ENCODE data around the gene AUTS2.

Gene AUTS2

DNA sequence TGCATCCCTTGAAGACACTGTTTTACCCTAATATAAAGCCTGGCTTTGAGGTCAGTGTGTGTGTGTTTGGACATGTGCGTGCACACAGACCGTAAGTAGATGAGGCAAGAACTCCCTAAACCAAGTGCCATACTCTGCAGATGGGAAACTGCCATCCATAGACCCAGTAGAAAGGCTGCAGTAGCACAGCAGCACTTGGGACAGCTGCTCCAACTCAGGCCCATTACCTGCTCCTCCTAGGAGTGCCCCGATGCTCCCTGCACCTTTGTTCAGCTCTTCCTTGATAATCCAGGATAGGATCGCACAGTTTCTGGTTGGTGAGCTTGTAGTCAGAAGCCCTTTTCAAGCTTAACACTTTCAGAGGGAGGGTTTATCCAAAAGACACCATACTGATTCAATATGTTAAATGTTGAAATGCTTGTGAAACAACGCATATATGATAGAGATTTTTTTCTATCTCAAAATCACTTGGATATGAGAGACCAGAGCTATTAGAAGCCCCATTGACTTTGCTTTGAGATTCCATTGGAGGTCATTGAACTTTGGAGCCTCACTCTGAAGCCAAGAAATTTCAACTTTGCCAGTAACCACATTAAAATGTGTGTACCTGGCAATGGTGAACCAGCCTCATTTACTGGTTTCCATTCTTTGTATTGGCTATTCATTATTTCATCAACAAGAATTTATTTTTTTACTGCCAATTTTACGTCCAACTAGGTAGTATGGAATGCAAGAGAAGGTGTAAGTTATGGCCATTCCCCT lies 776.7 kb downstream of the AUTS2 start:
- no peak for DNase-seq (ENCODE audit: low read depth, low spot score)

DNA sequence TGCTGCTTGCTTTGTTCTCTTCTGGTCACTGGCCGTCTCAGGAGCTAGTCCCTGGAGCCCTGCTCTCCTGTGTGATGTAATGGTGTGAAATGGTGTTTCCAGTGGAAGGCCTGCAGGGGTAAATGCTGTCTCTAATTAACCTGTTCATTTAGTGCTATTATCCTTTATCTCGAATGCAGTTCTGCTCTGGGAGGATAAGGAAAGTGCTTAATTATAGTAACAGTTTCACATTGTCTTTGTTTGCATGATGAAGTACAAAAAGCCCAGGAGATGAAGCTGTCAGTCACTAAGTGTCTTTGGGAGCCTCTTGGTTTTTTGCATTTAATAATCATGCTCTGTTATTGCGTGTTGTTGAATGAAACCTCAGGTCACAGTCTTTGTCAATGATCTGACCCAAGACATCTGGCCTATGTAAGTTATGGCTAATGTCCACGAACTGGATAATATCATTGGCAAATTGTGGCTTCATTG lies 778.3 kb downstream of the AUTS2 start:
- no peak for DNase-seq (ENCODE audit: low read depth, low spot score)

DNA sequence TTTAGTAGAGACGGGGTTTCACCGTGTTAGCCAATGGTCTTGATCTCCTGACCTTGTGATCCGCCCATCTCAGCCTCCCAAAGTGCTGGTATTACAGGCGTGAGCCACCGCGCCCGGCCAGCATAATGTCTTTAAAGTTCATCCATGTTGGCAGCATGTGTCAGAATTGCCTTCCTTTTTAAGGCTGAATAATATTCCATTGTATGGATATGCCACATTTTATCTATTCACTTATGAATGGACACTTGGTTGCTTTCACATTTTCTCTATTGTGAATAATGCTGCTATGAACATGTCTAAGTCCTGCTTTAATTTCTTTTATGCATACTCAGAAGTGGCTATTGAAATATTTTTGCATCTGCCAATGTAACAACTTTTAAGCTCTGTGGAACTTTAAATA lies 779.7 kb downstream of the AUTS2 start:
- DNase-seq (ENCODE audit: low read depth, low spot score): no peak

DNA sequence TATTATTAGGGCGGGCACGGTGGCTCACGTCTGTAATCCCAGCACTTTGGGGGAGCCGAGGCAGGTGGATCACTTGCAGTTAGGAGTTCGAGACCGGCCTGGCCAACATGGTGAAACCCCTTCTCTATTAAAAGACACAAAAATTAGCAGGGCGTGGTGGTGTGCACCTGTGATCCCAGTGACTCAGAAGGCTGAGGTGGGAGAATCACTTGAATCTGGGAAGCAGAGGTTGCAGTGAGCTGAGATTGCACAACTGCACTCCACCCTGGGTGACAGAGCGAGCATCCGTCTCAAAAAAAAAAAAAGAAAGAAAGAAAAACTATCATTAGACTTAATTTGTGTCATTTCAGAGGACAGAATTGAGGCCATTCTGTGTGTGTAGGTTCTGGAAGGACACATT lies 780.9 kb downstream of the AUTS2 start:
- no peak for DNase-seq (ENCODE audit: low read depth, low spot score)

DNA sequence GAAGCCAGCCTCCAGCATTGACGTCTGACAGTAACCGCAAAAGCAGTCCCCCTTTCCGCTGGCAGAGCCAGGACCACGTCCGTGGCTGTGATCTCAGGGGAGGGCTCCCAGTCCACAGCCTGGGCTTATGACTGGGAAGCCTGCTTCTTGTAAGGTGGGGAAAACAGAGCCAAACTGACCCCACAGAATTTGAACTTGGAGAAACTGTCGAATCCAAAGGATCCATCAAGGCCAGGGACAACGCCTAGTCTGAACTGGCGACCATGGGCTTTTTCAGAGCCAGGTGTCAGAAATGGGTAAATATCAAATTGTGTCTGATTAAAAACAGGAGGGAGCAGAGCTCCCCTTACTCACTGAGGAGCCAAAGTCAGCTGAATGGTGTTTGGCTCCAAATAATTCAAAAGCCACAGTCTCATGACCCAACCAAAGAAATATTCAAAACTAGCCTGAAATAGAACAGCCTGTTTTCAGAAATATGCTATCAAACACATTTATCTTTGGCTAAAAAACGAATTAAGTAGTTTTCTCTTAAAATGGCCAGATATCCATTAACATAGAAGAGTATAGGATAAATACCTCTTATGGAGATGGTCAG lies 782.2 kb downstream of the AUTS2 start:
- no peak for DNase-seq (ENCODE audit: low read depth, low spot score)

DNA sequence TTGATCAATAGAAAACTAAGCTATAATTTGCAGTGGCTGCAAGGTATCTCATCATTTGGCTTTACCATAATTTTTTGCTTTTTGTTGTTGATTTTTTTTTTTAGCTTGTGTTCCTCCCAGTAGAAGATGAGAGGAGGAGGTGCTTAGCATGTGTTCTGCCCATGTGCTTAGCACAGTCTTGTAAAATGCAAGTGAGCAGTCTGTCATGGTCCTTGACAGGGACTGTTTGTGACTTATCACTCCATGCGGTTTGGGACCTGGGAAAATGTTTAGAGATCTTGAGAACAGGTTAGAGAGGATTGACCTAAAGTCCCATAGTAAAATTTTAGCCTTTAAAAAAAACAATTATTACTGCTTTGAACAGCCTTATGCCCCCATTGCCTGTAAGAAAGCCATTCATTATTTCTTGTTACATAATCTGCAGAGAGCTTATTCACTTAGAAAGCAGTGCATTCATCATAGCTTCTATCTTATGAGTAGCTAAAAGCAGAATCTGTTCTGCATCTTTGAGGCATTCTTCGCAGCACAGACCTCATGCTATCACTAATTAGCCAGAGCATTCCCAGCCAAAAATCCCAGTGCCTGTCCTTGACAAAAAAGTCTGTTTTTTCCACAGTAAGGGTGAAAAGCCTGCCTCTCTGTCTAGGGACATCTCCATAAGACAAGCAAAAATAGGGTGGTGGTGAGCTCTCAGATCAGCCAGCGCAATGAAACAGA lies 784.9 kb downstream of the AUTS2 start:
- DNase-seq (ENCODE audit: low read depth, low spot score): no peak

DNA sequence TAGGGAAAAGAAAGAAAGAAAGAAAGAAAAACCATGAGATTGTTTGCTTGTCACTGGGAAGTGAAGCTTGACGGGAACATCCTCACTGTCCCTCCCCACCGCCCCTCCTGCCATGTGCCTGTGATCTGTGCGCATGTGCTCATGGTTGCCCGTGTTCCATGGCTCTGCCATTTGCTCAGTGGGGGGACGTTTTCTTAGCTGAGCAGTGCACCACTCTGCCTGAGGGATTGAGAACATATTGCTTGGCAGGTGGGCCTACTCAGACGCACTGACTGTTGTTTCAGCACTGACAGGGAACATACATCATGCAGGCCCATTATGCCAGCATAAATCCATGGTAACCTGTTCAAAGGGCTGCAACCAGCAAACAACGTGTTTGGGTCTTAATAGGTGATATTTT lies 785.7 kb downstream of the AUTS2 start:
- DNase-seq (ENCODE audit: low read depth, low spot score): no peak

DNA sequence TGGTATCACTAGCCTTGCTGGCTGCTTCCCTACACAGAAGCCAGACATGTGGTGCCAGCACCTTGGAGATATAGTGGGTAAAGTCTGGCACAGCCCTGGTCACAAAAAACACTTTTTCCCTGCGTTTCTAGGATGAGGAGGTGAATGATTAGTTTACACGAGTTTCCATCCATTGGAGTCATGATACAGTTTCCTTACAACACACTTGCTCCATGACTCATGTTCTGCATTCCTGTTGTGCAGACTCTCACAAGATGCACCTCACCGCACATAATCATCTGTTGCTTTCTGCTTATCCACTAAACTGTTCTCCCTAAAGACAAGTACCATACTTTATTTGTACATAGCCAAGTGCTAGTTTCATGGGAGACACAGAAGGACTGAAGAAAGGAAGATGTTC lies 786.6 kb downstream of the AUTS2 start:
- DNase-seq (ENCODE audit: low read depth, low spot score): no peak

DNA sequence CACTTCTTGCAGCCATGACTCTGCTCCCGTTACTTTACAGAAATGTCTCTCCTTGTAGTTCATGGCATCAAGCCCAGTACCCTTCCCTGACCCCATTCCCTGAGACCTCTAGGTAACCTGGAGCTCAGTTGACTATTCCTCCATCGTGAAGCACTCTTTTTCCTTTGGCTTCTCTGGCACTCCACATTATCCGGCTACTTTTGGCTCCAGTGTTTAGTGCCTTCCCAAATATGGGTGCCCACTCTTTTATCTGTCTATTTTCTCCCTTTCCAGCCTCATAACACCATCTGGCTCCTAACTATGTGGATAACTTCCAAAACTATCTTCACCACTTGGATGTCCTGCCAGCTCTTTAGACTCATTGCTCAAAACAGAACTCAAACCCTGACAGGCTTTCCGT lies 788.9 kb downstream of the AUTS2 start:
- no peak for DNase-seq (ENCODE audit: low read depth, low spot score)

DNA sequence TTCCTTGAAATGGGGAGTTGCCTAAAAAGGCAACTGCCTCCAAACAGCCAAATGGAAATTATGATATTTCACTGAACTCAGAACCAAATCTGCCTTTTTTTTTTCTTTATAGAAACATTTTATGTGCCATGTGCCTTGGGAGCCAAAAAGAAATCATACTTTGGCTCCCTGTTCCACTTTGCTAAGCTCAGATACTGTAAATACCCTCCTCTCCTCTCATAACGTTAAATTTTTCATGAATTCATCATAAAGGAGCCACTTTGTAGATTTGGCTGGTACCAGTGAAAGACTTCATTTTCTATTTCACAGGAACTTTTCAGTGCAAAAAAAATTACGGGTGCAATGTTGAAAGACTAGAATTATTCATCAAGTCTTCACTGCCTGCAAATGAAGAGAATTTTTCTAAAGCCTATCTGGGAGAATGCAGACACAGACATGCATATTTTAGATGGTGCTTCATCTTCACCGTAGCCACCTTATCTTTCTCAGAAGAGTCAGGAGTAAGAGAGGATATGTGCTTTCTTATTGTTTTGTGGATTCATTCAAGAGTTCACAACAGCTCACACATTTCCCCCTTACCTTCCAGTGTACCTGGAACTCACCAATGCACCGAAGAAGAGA lies 791.4 kb downstream of the AUTS2 start:
- DNase-seq (ENCODE audit: low read depth, low spot score): no peak

DNA sequence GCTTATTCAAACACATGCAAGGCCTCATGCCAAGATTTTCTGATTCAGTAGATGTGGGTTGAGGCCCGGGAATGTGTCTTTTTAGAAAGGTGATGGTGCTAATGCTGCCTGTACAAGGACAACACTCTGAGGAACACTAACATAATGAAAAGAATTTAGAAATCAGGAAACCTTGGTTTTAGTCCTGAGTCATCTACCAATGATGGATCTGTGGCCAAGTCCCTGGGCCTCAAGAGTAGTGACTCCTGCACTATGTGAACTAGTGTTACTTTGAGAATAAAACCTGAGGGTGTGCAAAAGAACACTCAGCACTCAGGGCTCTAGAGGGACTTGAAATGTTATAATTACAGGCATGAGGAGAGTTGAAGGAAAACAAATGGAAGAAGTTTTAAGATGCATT lies 792.0 kb downstream of the AUTS2 start:
- no peak for DNase-seq (ENCODE audit: low read depth, low spot score)

DNA sequence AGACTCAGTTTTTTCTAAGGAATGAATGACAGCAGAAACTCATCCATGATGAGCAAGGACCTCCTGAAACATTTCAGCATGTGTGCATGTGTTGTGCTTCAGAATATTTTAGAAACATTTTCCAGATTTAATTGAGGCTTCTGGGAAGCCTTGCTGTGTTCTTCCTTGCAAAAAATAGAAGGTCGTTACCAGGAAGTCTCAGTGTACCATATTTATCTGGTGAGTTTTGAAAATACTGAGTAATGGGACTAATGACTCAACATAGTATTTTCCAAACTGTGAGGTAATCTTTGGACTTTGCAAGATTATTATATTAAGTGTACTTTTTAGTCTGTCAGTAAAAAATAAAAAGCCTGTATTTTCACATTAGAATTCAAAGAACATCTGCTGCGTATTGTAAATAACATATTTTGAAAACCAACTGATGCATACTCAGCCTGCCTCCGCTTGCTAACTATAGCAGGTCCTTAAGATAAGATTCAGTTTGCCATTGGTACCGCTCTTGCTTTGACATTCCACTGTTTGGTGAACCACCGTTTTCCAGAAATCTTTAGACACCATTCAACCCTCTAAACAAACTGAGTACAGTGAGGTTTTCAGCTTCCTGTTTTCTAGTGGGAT lies 794.1 kb downstream of the AUTS2 start:
- DNase-seq (ENCODE audit: low read depth, low spot score): no peak

DNA sequence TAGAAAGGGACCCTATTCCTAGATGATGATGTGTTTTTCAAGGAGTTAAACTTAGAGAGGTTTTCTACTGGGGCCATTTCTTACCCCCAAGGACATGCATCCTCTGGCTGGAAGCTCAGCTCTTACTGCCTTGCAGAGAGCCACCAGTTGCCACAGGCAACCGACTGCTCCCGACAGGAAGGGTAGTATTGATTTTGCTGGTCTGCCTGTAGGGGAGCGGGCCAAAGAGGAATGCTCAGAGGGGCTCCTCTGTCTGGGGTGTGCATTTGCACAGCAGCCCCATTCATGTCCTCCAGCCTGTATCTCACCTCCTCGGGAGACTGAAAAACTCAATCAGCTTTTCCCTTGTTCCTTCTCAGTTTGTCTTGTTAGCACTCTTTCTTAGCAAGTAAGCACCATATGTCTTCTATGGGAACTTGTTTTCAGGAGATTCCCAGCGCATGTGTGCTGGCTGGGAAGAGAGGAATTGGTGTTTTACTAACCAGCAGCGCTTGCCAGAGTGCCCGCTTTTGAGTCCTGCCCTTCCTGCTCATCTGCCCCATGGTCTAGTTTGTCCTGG lies 794.7 kb downstream of the AUTS2 start:
- DNase-seq (ENCODE audit: low read depth, low spot score): no peak

DNA sequence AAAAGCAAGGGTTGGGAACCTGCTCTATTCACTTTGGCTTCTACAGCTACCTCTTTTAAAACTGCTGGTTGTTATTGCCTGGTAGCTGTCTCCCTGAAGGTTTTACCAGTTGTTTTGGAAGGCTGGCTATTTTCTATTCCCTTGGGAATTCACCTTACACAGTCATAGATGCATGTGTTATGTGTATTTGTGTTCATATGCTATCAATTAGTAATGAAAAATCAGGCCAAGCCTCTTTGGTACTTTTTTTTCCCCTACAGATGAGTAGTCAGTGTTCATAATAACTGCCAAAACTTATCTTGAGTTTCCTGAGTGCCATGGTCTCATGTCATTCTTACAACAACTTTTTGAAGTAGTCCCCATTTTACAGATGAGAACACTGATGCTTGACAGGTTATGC lies 795.7 kb downstream of the AUTS2 start:
- no peak for DNase-seq (ENCODE audit: low read depth, low spot score)

DNA sequence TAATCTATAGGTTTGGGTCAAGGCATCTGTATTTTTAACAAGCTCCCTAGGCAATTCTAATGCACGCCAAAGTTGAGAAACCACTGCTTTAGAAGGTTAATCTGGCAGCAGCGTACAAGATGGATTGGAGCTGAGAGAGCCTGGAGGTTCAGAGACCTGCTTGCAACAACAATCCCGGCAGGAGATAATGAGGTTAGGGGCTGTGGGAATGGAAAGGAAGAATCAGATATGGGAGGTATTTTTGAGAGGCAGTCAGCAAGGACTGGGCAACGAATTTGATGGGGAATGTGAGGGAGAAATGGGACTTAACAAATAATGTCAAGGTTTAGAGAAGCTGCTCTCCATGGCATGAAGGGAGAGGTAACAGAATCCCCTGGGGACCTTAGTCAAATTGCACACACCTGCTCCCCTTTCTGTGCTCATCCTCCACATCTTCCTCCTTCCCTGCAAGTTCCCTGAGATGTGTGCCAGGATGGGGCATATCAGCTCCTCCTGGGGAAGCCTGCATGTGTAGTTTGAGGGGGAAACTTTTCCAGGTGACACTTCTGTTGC lies 802.6 kb downstream of the AUTS2 start:
- no peak for DNase-seq (ENCODE audit: low read depth, low spot score)

DNA sequence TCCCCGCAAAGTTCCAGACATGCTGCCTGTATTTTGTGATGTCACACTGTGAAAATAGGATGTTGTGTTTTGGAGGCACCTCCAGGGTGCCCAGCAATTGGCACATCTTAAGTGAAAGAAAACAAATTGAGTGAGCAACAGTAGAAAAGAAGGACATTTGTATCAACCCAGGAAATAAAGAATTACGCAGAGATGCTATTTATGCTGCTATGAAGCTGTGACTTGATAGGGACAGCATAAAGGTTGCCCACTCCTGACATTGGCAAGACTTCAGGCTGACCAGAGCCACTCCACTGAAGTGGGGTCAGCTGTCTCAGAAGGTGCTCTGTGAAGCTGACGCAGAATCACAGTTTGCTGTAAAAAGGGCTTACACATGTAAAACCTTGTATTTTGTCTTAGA lies 803.8 kb downstream of the AUTS2 start:
- DNase-seq (ENCODE audit: low read depth, low spot score): no peak

DNA sequence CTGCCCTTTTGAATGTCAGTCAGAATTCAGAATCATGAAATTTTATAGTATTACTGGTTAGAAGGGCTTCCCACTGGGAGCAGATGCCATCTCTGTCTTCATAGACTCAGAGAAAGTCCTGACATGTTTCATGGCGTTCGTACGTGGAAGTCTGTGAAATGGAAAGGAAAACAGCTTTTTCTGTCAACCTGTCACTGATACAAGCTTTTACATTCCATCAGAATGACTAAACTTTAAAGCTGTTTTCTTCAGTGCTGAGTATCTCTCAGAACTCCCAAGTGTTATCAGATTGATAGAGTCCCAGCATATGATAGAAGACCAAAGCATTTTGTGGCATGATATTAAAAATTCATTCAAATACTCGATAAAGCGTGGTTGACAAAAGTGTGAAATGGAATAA lies 807.0 kb downstream of the AUTS2 start:
- no peak for DNase-seq (ENCODE audit: low read depth, low spot score)

DNA sequence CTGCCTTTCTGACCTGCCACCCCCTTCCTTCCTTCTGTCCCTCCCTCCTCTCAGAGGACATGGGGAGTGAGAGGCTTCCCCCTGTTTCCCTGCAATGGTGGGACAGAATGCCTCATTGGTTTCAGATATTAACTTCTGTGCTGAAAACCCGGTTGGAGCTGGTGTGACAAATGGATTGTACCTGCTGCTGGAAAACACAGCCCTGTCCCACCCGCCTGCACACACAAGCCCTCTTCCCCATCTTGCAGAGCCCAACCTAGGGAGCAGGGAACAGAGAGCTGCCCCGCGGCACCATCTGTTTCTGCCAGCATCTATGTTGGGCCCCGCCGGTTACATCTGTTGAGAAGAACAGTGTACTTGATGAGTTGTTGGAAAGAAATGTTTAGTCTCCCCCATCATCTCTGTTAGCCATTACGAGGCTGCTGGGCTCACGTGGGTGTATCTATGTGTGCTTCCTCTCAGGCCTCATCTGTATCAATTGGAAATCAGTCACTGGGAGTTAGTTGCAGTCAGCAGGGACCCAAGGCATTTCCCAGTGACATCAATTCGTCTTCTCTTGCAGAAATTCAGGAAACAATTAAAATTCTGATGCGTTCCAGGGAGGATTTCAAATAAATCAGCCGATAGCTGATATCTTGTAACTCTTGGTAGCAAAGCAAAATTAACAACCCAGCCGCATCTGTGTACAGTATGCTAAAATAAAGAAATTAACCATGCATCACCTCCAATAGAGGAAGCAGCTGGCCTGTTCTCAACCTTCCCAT lies 808.1 kb downstream of the AUTS2 start:
- no peak for DNase-seq (ENCODE audit: low read depth, low spot score)

DNA sequence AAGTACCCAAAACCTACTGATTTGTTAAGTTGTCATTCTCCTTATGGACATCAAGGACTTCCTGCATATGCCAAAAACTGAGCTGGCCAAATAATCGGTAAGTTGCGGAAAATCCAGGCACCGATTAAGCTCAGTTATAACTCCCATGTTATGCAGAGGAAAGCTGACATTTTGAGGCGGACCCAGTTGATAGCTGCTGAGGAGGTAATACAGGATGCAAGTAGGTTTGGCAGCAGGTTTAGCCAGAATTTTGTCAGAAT lies 808.6 kb downstream of the AUTS2 start:
- no peak for DNase-seq (ENCODE audit: low read depth, low spot score)

DNA sequence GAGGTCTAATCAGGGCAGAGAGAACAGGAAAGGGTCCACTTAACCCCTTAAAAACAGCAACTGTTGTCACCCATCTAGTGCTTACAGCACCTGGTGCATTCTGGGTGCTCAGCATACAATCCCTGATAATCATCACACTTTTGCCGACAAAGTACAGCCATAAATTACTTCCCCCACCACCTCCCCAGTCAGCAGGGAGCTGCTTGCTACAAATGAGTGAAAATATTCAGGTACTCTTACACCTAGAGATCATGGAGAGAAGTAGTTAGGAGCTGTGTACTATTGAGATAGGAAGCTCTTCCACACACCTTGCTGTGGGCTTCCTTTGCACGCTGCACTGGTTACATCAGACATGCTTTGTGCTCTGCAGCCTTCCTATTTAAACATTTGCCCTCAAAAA lies 810.2 kb downstream of the AUTS2 start:
- no peak for DNase-seq (ENCODE audit: low read depth, low spot score)

DNA sequence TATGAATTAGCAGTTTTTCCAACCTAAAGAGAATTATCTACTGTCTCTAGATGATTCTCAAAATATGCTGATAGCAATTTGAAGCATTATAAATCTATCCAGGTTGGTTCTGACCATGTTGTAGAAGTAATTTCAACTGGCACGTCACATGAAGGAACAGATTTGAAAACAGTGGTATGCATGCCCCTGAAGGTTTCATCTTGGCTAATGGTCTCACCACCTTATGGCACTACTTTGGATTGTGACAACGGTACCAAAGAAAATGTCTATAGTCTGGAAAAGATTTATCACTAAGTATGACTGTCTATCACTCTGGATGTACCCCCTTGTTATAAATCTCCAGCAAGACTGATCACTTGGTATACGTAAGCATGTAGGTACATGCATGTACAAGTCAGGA lies 810.6 kb downstream of the AUTS2 start:
- DNase-seq (ENCODE audit: low read depth, low spot score): no peak
